Activated CD4-positive, alpha-beta T cell treated with anti-CD3 and anti-CD28 coated beads, Interleukin-2, amount 50 U/mL, for 1 hour (primary cell): ENCODE data around the gene EFR3B.
"Not testable (repeated sequence)": the region's sequence is repeated elsewhere in the genome, so short reads cannot be mapped to it uniquely, and the experiment has no call there.

Source experiments
- DNase-seq: peaks from one replicate; pipeline ENCODE4 v3.0.0-alpha.2; 2020

The EFR3B gene

GRCh38 chr2:25112113-25112512, 70.2 kb downstream of the EFR3B start:
- DNase-seq: no peak

GRCh38 chr2:25115249-25115883, 73.5 kb downstream of the EFR3B start:
- DNase-seq: no peak

- DNase-seq: no peak
Measured at GRCh38 chr2:25115902-25116301, 74.0 kb downstream of the EFR3B start.

- no peak for DNase-seq
Measured at GRCh38 chr2:25116956-25117355, 75.1 kb downstream of the EFR3B start.

- DNase-seq: no peak
Measured at GRCh38 chr2:25119263-25119662, 77.4 kb downstream of the EFR3B start.

GRCh38 chr2:25122367-25122766, 80.5 kb downstream of the EFR3B start:
- no peak for DNase-seq

- no peak for DNase-seq
Measured at GRCh38 chr2:25123682-25124081, 81.8 kb downstream of the EFR3B start.

GRCh38 chr2:25125189-25125588, 83.3 kb downstream of the EFR3B start:
- DNase-seq: no peak

- no peak for DNase-seq
Measured at GRCh38 chr2:25125976-25126375, 84.1 kb downstream of the EFR3B start.

GRCh38 chr2:25127071-25127470, 85.2 kb downstream of the EFR3B start:
- not testable (repeated sequence) for DNase-seq

GRCh38 chr2:25127646-25128045, 85.8 kb downstream of the EFR3B start:
- no peak for DNase-seq

GRCh38 chr2:25129901-25130520, 88.1 kb downstream of the EFR3B start:
- DNase-seq: no peak

- no peak for DNase-seq
Measured at GRCh38 chr2:25131253-25131566, 89.3 kb downstream of the EFR3B start.

GRCh38 chr2:25131567-25132298, 89.9 kb downstream of the EFR3B start:
- no peak for DNase-seq

GRCh38 chr2:25132299-25132635, 90.4 kb downstream of the EFR3B start:
- DNase-seq: no peak

- DNase-seq: no peak
Measured at GRCh38 chr2:25132693-25133092, 90.8 kb downstream of the EFR3B start.

- DNase-seq: not testable (repeated sequence)
Measured at GRCh38 chr2:25140535-25140934, 98.7 kb downstream of the EFR3B start.

- DNase-seq: no peak
Measured at GRCh38 chr2:25141120-25141519, 99.2 kb downstream of the EFR3B start.

- no peak for DNase-seq
Measured at GRCh38 chr2:25145803-25146202, 103.9 kb downstream of the EFR3B start.

- no peak for DNase-seq
Measured at GRCh38 chr2:25146896-25147295, 105.0 kb downstream of the EFR3B start.

GRCh38 chr2:25149646-25150045, 107.8 kb downstream of the EFR3B start:
- no peak for DNase-seq

- not testable (repeated sequence) for DNase-seq
Measured at GRCh38 chr2:25150993-25151392, 109.1 kb downstream of the EFR3B start.

GRCh38 chr2:25151718-25152117, 109.8 kb downstream of the EFR3B start:
- no peak for DNase-seq

GRCh38 chr2:25155401-25155800, 113.5 kb downstream of the EFR3B start:
- no peak for DNase-seq
